H9 (cell line): Measurements from ENCODE around the gene C2CD4A. TPM values are rescaled to one million over a fixed set of nuclear protein-coding genes. Genes with fewer than 3 reads are reported as not detected.

Experiments used
- DNase-seq: peaks from one replicate; pipeline ENCODE4 v3.0.0-alpha.2; 2017
- H2AFZ ChIP-seq: one replicate; pipeline ENCODE4 v1.6.1; 2013; ENCODE audit warnings: mild to moderate bottlenecking, low read length, control low read depth, moderate library complexity
- H2AK5ac ChIP-seq: 2 replicates; pipeline ENCODE4 v1.6.1; 2013; ENCODE audit warnings: low read length, control low read depth, mixed read lengths; ENCODE audit not compliant: insufficient read length
- H2BK120ac ChIP-seq: one replicate; pipeline ENCODE4 v1.6.1; 2013; ENCODE audit warnings: low read depth, mild to moderate bottlenecking, low read length, control low read depth, inconsistent platforms; ENCODE audit not compliant: poor library complexity, severe bottlenecking
- H2BK12ac ChIP-seq: 2 replicates; pipeline ENCODE4 v1.6.1; 2013; ENCODE audit warnings: low read length, control low read depth, mixed read lengths, low read depth; ENCODE audit not compliant: insufficient read length
- H2BK15ac ChIP-seq: 2 replicates; pipeline ENCODE4 v1.6.1; 2013; ENCODE audit warnings: low read depth, low read length, control low read depth
- H2BK20ac ChIP-seq: one replicate; pipeline ENCODE4 v1.6.1; 2013; ENCODE audit warnings: low read depth, mild to moderate bottlenecking, low read length, control low read depth, inconsistent platforms; ENCODE audit not compliant: poor library complexity, severe bottlenecking
- H2BK5ac ChIP-seq: 2 replicates; pipeline ENCODE4 v1.6.1; 2013; ENCODE audit warnings: low read length, control low read depth, mixed read lengths; ENCODE audit not compliant: insufficient read length
- H3K14ac ChIP-seq: 2 replicates; pipeline ENCODE4 v1.6.1; 2013; ENCODE audit warnings: low read length, control low read depth; ENCODE audit not compliant: insufficient read depth
- H3K18ac ChIP-seq: 2 replicates; pipeline ENCODE4 v1.6.1; 2013; ENCODE audit warnings: low read depth, mild to moderate bottlenecking, mixed read lengths, low read length, control low read depth; ENCODE audit not compliant: insufficient read length
- H3K23ac ChIP-seq: 2 replicates; pipeline ENCODE4 v1.6.1; 2013; ENCODE audit warnings: low read length, control low read depth, mixed read lengths, low read depth; ENCODE audit not compliant: insufficient read length
- H3K23me2 ChIP-seq: 2 replicates; pipeline ENCODE4 v1.6.1; 2013; ENCODE audit warnings: low read depth, mild to moderate bottlenecking, mixed read lengths, low read length, control low read depth; ENCODE audit not compliant: insufficient read length, poor library complexity, severe bottlenecking
- H3K27ac ChIP-seq: 2 replicates; pipeline ENCODE4 v1.5.1; 2013; ENCODE audit warnings: low read length, control low read depth, mixed read lengths, low read depth; ENCODE audit not compliant: insufficient read length
- H3K27me3 ChIP-seq: 2 replicates; pipeline ENCODE4 v1.6.1; 2013; ENCODE audit warnings: low read length, control low read depth, inconsistent platforms; ENCODE audit not compliant: insufficient read depth
- H3K4ac ChIP-seq: 2 replicates; pipeline ENCODE4 v1.6.1; 2013; ENCODE audit warnings: low read depth, mild to moderate bottlenecking, control low read depth, inconsistent platforms, low read length, moderate library complexity
- H3K4me1 ChIP-seq: 2 replicates; pipeline ENCODE4 v1.6.1; 2013; ENCODE audit warnings: low read length, control low read depth, inconsistent platforms; ENCODE audit not compliant: insufficient read depth
- H3K4me2 ChIP-seq: 2 replicates; pipeline ENCODE4 v1.6.1; 2013; ENCODE audit warnings: low read length, control low read depth, mixed read lengths; ENCODE audit not compliant: insufficient read length, insufficient read depth
- H3K56ac ChIP-seq: 2 replicates; pipeline ENCODE4 v1.6.1; 2013; ENCODE audit warnings: low read depth, mild to moderate bottlenecking, mixed read lengths, low read length, control low read depth; ENCODE audit not compliant: insufficient read length
- H3K79me1 ChIP-seq: 2 replicates; pipeline ENCODE4 v1.6.1; 2013; ENCODE audit warnings: low read depth, mild to moderate bottlenecking, moderate library complexity, low read length, control low read depth, inconsistent platforms; ENCODE audit not compliant: insufficient read depth, poor library complexity, severe bottlenecking
- H3K79me2 ChIP-seq: 2 replicates; pipeline ENCODE4 v1.6.1; 2013; ENCODE audit warnings: low read length, control low read depth, inconsistent platforms; ENCODE audit not compliant: insufficient read depth
- H3K9ac ChIP-seq: 2 replicates; pipeline ENCODE4 v1.6.1; 2013; ENCODE audit warnings: low read length, control low read depth, mixed read lengths; ENCODE audit not compliant: insufficient read length; ENCODE audit errors: extremely low read depth
- H3K9me3 ChIP-seq: one replicate; pipeline ENCODE4 v1.6.1; 2013; ENCODE audit warnings: low read depth, low read length, inconsistent platforms; ENCODE audit not compliant: control insufficient read depth
- H3T11ph ChIP-seq: one replicate; pipeline ENCODE4 v1.6.1; 2013; ENCODE audit warnings: mild to moderate bottlenecking, low read length, control low read depth, inconsistent platforms
- H4K20me1 ChIP-seq: one replicate; pipeline ENCODE4 v1.6.1; 2013; ENCODE audit not compliant: control insufficient read depth, insufficient read length, insufficient read depth
- H4K5ac ChIP-seq: 2 replicates; pipeline ENCODE4 v1.6.1; 2013; ENCODE audit warnings: low read depth, mild to moderate bottlenecking, mixed read lengths, low read length, control low read depth; ENCODE audit not compliant: insufficient read length
- H4K8ac ChIP-seq: replicated peaks from 2 replicates; pipeline ENCODE4 v1.6.1; 2013; ENCODE audit warnings: low read length, control low read depth, mixed read lengths, low read depth; ENCODE audit not compliant: insufficient read length
- H4K91ac ChIP-seq: 2 replicates; pipeline ENCODE4 v1.6.1; 2013; ENCODE audit warnings: low read depth, mild to moderate bottlenecking, moderate library complexity, mixed read lengths, low read length, control low read depth; ENCODE audit not compliant: insufficient read length
- H3K27ac Mint-ChIP-seq, 3 experiments: 2 replicates in 2 of 3; 3 replicates in 1 of 3; pipeline ENCODE4 v1.8.0; 2020 to 2021; ENCODE audit warnings: mixed read lengths in 3 of 3, mild to moderate bottlenecking in 1 of 3, moderate library complexity in 1 of 3
- H3K27me3 Mint-ChIP-seq: 2 replicates; pipeline ENCODE4 v1.8.0; 2021; ENCODE audit warnings: low read depth, mild to moderate bottlenecking, moderate library complexity, mixed read lengths
- H3K36me3 Mint-ChIP-seq, 3 experiments: 2 replicates in 2 of 3; 3 replicates in 1 of 3; pipeline ENCODE4 v1.8.0; 2020 to 2021; ENCODE audit warnings: low read depth in 3 of 3, mixed read lengths in 3 of 3; ENCODE audit not compliant: insufficient read depth in 1 of 3
- H3K4me1 Mint-ChIP-seq, 2 experiments: 2 replicates each; pipeline ENCODE4 v1.8.0; 2020; ENCODE audit warnings: mixed read lengths in 2 of 2
- H3K4me3 Mint-ChIP-seq, 2 experiments: 2 replicates in 1 of 2; 3 replicates in 1 of 2; pipeline ENCODE4 v1.8.0; 2020 to 2021; ENCODE audit warnings: mild to moderate bottlenecking in 2 of 2, mixed read lengths in 2 of 2, moderate library complexity in 1 of 2
- H3K9me3 Mint-ChIP-seq, 2 experiments: 2 replicates in 1 of 2; 3 replicates in 1 of 2; pipeline ENCODE4 v1.8.0; 2020; ENCODE audit warnings: mild to moderate bottlenecking in 2 of 2, mixed read lengths in 2 of 2, moderate library complexity in 1 of 2
- CTCF ChIP-seq: fragments of 200-600 bp; sonication (generic); conservative IDR thresholded peaks from 3 replicates; pipeline ENCODE4 v1.8.0; 2021; ENCODE audit warnings: antibody characterized with exemption, mild to moderate bottlenecking
- WGBS: extraction: QIAGEN DNeasy Blood & Tissue Kit; methylation state at CpG from one replicate; pipeline ENCODE4 v1.1.7; 2013; ENCODE audit warnings: missing lambda C conversion rate, low lambda C conversion rate, mixed read lengths; ENCODE audit not compliant: insufficient read length; ENCODE audit errors: extremely low coverage; 5-methylcytosine and 5-hydroxymethylcytosine counted together
- total RNA-seq: library from RNA; stranded (reverse); gene quantifications from 2 replicates; pipeline ENCODE4 v1.2.1, GENCODE V29; 2021

The C2CD4A gene
- total RNA-seq, 1 experiment from 2014 or later = not detected

DNA sequence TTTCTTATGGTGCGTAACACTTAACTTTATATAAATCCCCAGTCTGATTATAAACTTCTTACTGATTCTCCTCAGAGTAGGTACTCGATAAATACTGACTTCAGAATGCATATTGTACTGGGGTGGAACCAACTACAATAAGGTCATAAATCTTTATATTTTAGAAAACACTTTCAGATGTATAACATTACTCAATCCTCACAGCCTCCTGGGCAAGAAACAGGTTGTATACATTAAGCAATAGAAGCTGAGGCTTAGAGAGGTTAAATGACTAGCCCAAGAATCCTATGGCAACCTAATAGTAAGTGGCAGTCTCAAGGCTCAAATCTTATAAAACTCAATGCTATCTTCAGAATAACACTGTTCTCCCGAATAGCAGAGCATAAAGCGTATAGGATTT, 15.6 kb upstream of the C2CD4A start:
- H2BK5ac ChIP-seq = no peak overlapping the region
- no peak overlapping the region for H3K14ac ChIP-seq
- Mint-ChIP-seq H3K9me3 (0 out of 5 replicates have a peak, but pooled peaks cover 0 to 2% of the 10 kb centered on the region in 2 experiments), H3K27me3 (no peaks in the 10 kb centered on the region), H3K4me3 (no peak overlapping the region), H3K27ac (no peak overlapping the region), H3K4me1 (no peaks in the 10 kb centered on the region), H3K36me3 (peaks cover 2 to 3% (median 3%) of the 10 kb centered on the region in 3 experiments; a peak in 5 of 7 replicates)
- no peaks in the 10 kb centered on the region for H4K20me1 ChIP-seq
- H3K4me1 ChIP-seq = no peaks in the 10 kb centered on the region
- TF ChIP-seq CTCF = no peak
- no peak overlapping the region for H3K27ac ChIP-seq
- H3K79me2 ChIP-seq = 0 out of 2 replicates have a peak, but pooled peaks cover 2% of the 10 kb centered on the region
- no peak overlapping the region for H2AK5ac ChIP-seq
- no peak overlapping the region for H2BK15ac ChIP-seq
- H4K8ac ChIP-seq = no peak overlapping the region
- DNase-seq = no peak
- H3K56ac ChIP-seq = no peak overlapping the region
- no peaks in the 10 kb centered on the region for H3K27me3 ChIP-seq
- no peak overlapping the region for H2AFZ ChIP-seq
- H2BK12ac ChIP-seq = no peak overlapping the region
- no peak overlapping the region for H3K4ac ChIP-seq
- H3K9ac ChIP-seq = no peak overlapping the region
- no peak overlapping the region for H3T11ph ChIP-seq
- H3K18ac ChIP-seq = no peak overlapping the region
- no CpG with 5 or more reads among the region's 4 CpGs for WGBS
- no peaks in the 10 kb centered on the region for H3K9me3 ChIP-seq
- H3K4me2 ChIP-seq = no peak overlapping the region
- no peak overlapping the region for H2BK120ac ChIP-seq
- no peaks in the 10 kb centered on the region for H3K23me2 ChIP-seq
- H4K91ac ChIP-seq = no peak overlapping the region
- H3K23ac ChIP-seq = no peak overlapping the region
- peaks cover 2% of the 10 kb centered on the region for H3K79me1 ChIP-seq
- no peak overlapping the region for H2BK20ac ChIP-seq
- no peak overlapping the region for H4K5ac ChIP-seq
